Astrocyte of the cerebellum (primary cell): ENCODE results near the gene GRAMD1B.

Source experiments
- DNase-seq: peaks from one replicate; pipeline ENCODE4 v3.0.0-alpha.2; 2011; ENCODE audit warnings: low read depth
- H3K4me3 ChIP-seq: 2 replicates; pipeline ENCODE4 v1.5.1; 2011; ENCODE audit warnings: mild to moderate bottlenecking, low read depth, low read length, moderate library complexity
- CTCF ChIP-seq: IDR thresholded peaks from 2 replicates; pipeline ENCODE4 v1.5.1; 2012; ENCODE audit warnings: low read length, low read depth, moderate library complexity, mild to moderate bottlenecking; ENCODE audit errors: missing control alignments
- in situ Hi-C: cut with HindIII; loops from 2 replicates; pipeline ENCODE4 v1.10.0; 2017; ENCODE audit warnings: low sequenced_read_pairs

Gene GRAMD1B

DNA sequence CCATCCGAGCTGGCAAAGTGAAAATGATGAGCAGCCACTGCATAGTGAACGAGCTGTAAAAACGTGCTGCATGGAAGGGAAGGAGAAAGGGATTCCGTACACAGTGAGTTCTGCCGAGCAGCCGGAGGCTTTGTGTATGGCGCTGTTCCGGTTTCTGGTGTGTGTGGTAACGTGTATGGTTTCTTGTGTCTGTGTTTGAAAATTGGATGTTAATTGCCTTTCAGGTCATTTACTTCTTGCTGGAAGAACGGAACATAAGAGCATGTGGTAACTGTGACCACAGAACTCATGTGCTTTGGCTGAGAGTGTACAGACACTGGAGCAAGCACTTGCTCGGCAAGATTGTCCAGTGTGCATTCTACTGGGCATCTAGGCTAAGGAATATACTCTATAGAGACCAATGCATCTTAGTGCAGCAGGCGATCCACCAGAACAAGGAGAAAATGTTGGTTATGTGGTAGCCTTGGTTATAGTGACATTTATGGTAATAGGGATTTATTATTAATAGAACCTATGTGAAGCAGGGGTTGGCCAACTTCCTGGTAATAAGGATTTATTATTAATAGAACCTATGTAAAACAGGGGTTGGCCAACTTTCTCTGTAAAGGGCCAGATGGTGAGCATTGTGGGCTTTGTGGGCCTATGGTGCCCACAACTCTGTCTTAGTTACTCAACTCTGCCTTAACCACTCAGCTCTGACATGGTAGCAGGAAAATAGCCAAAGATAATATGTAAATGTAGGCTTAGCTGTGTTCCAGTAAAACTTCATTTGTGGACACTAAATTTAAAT lies 49.2 kb downstream of the GRAMD1B start:
- no peak for TF ChIP-seq CTCF
- in situ Hi-C loops = no loop called here
- H3K4me3 ChIP-seq = no peak overlapping the region
- DNase-seq = no peak

DNA sequence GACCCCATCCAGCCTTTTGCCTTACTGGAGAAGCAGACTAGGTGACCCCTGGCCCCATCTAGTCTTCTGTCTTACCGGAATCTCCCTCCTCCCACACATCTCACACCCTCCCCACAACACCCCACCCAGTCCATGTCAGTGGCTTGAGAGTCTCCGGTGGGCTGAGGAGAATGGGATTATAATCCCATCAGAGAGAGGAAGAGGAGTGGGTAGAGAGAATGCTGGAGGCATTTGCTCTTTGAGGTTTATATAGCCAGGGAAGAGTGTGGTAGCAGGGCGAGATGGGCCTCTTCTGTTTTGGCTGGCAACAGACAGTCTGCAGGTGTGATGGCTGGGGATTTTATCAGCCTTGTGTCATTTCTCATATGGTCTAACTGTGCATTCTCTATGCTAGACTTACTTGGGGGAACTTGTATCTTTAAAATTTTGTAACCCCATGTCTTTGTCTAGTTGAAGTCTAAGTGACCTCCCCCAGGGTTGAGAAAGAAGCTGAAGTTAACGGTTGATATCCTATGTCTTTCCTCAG lies 50.3 kb downstream of the GRAMD1B start:
- DNase-seq = no peak
- no peak overlapping the region for H3K4me3 ChIP-seq
- in situ Hi-C loops = no loop called here
- no peak for TF ChIP-seq CTCF

DNA sequence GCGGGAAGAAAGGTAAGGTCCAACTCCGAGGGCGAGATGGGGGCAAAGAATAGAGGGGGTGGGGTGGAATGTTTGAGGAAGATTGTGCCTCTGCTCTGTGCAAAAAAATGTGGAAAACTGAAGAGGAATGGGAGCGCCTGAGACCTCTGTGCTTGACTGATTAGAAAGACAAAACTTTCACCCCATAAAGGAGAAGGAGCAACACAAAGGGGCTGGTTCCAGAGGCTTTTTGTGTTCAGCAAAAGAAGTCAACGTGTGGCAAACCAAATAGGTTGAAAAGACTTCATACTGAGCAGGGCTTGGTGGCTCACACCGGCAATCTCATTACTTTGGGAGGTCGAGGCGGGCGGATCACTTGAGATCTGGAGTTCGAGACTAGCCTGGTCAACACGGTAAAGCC lies 50.8 kb downstream of the GRAMD1B start:
- no peak for DNase-seq
- in situ Hi-C loops = no loop called here
- no peak overlapping the region for H3K4me3 ChIP-seq
- no peak for TF ChIP-seq CTCF

GRCh38 chr11:123481640-123482039 lies 51.6 kb downstream of the GRAMD1B start:
- TF ChIP-seq CTCF = no peak
- no peak overlapping the region for H3K4me3 ChIP-seq
- in situ Hi-C loops = no loop called here
- no peak for DNase-seq

- DNase-seq = no peak
- no peak for TF ChIP-seq CTCF
- H3K4me3 ChIP-seq = no peak overlapping the region
- in situ Hi-C loops = no loop called here
Observed at GRCh38 chr11:123482218-123482617, 52.1 kb downstream of the GRAMD1B start.

DNA sequence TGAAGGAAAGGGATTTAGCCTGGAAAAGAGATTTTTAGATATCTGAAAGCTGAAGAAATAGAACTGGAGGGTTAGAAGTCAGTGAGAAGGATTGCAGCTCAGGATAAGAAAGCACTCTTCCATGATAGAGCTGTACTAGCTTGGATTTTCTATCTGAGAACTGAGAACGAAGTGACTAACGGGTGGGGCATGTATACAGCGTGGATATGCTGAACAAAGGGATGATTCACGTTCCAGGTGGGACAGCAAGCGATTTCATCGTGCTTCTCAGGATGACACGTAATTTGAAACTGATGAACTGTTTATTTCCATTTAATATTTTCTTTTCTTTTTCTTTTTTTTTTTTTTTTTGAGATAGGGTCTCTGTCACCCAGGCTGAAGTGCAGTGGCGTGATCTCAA lies 53.0 kb downstream of the GRAMD1B start:
- DNase-seq = no peak
- H3K4me3 ChIP-seq = no peak overlapping the region
- TF ChIP-seq CTCF = no peak
- in situ Hi-C loops = no loop called here

DNA sequence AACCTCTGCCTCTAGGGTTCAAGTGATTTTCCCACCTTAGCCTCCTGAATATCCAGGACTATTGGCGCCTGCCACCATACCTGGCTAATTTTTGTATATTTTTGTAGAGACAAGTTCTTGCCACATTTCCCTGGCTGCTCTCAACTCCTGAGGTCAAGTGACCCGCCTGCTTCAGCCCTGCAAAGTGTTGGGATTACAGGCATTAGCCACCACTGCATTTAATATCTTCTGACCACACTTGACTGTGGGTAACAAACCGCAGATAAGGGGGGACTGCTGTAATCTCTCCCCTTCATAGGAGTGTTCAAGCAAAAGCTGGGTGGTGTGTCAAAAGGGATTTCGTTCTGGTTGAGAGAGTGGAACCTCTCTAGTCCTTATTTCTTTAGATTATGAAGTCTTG lies 53.4 kb downstream of the GRAMD1B start:
- no peak overlapping the region for H3K4me3 ChIP-seq
- in situ Hi-C loops = no loop called here
- TF ChIP-seq CTCF = no peak
- no peak for DNase-seq
